ENCODE measurements around the gene NFE2L3. TPM values are rescaled to one million over a fixed set of nuclear protein-coding genes. Genes with fewer than 3 reads are reported as not detected.

NFE2L3 gene
- total and polyA plus RNA-seq, 2 donors (not counting 3 experiments of a cell fraction or from before 2014, with no cell fraction given) = 29.6 to 40.2 TPM

GRCh38 chr7:26195867-26196657, 44.1 kb downstream of the NFE2L3 start:
- no peak for DNase-seq (ENCODE audit: low read depth, low spot score)
- Histone ChIP-seq H3K9me1 (replicated peaks; ENCODE audit: control insufficient read depth, extremely low read depth, insufficient read depth, low read length) (no peaks in the 10 kb centered on the region), H3K9ac (replicated peaks; ENCODE audit: extremely low read depth, insufficient read depth, low read length) (peak overlapping the region; percentile 10), H3K36me3 (ENCODE audit: control insufficient read depth in 2 of 2, extremely low read depth in 1 of 2, insufficient read depth in 2 of 2, low read length in 2 of 2) (peaks cover 19 to 54% of the 10 kb centered on the region in 2 experiments), H3K79me2 (ENCODE audit: control insufficient read depth, insufficient read depth, low read length) (peaks cover 95% of the 10 kb centered on the region), H3K9me3 (replicated peaks; ENCODE audit: control insufficient read depth, insufficient read depth, low read length) (no peaks in the 10 kb centered on the region), H3K27ac (ENCODE audit: insufficient read depth, low read depth, low read length) (peak overlapping the region; percentile 4), H3K4me2 (ENCODE audit: insufficient read depth, low read length) (peak overlapping the region; percentile 90), H3K4me1 (ENCODE audit: control insufficient read depth, extremely low read depth, insufficient read depth, low read length) (peaks cover 48% of the 10 kb centered on the region), H2AFZ (ENCODE audit: low read depth, low read length) (no peak overlapping the region), H3K4me3 (replicated peaks in 1 of 3; ENCODE audit: insufficient read depth in 1 of 3, low read depth in 1 of 3, low read length in 3 of 3) (peak overlapping the region in 1 of 3 experiments; percentile 100), H3K27me3 (ENCODE audit: control insufficient read depth in 2 of 2, insufficient read depth in 2 of 2, low read length in 2 of 2) (no peaks in the 10 kb centered on the region), H4K20me1 (replicated peaks; ENCODE audit: control insufficient read depth, extremely low read depth, insufficient read depth, low read length) (peaks cover 49% of the 10 kb centered on the region)
- intact Hi-C loops (cut with micrococcal nuclease) (no loop called here), dilution Hi-C loops (cut with MboI; ENCODE audit: extremely low pct_ligation_motif_present, low sequenced_read_pairs) (loop anchor here (25.0 kb wide), 1 partner anchor 966 kb away; the partner anchor contains the start of genes HOXA10, HOXA3, HOXA7 and HOXA9)
- ChIA-PET POLR2A (interaction anchor here (1.1 to 3.5 kb wide), 3 partner anchors 8 to 41 kb away, joined by 3 to 15 read pairs (median 5); no protein-coding TSS in a partner anchor), CTCF (interaction anchor here (1.2 to 5.7 kb wide), 5 partner anchors 9 to 169 kb away, joined by 4 to 98 read pairs (median 8); no protein-coding TSS in a partner anchor)
- TF ChIP-seq MYC (IDR thresholded peaks at IDR 0.05; ENCODE audit: low read depth, low read length) = no peak
- no peak for TF ChIP-seq POLR2A (IDR thresholded peaks at IDR 0.05; ENCODE audit: low read depth, low read length)
- TF ChIP-seq FOS (IDR thresholded peaks at IDR 0.05; ENCODE audit: borderline replicate concordance, insufficient read depth, low read length) = no peak
- no peak for TF ChIP-seq GATA2 (IDR thresholded peaks at IDR 0.05; ENCODE audit: insufficient read depth, insufficient read length, low read depth, low read length)
- TF ChIP-seq EZH2 (IDR thresholded peaks at IDR 0.05; ENCODE audit: borderline replicate concordance, low read depth, low read length, severe bottlenecking) = no peak
- TF ChIP-seq POLR2AphosphoS5 (IDR thresholded peaks at IDR 0.05; ENCODE audit: insufficient read depth, low read depth, low read length) = no peak
- TF ChIP-seq MAX (IDR thresholded peaks at IDR 0.05; ENCODE audit: insufficient read depth, insufficient read length) = no peak
- no peak for TF ChIP-seq CTCF (IDR thresholded peaks at IDR 0.05; ENCODE audit: extremely low read depth in 1 of 2, insufficient read depth in 1 of 2, low read depth in 1 of 2, low read length in 2 of 2)
- no peak for TF ChIP-seq JUN (IDR thresholded peaks at IDR 0.05; ENCODE audit: borderline replicate concordance, insufficient read depth, insufficient read length, low read depth)
- no TSS peak for BruUV-seq (replicated peaks)
- no peak for FAIRE-seq

Measured in endothelial cell of umbilical vein (primary cell).